TTC549 (cell line): Measurements from ENCODE around the gene PTPRG.
"Not testable (repeated sequence)": the region's sequence is repeated elsewhere in the genome, so short reads cannot be mapped to it uniquely, and the experiment has no call there.

Experiments used
- FAIRE-seq: peaks from 2 replicates; lab custom pipeline; 2012; peaks lifted over from hg19 to GRCh38; lab: Jason Lieb, UNC

PTPRG gene

DNA sequence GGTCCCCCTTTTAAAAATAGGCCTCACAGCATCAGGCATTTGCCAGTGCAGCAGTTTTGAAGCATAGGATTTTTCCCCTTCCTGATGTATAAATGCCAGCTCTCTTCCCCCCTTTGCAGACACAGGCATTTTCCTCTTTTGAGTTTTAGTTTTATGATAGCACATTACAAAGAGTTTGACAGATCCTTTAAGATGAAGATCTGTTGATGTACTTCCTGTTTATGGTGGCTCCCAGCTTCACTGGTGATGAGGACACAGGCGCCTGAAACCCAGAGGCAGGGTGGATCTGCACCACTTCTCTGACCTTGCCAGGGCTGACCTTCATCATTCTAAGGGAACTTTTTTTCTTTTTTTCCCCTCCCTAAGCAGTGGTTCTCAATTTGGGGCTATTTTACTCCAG, 243.4 kb downstream of the PTPRG start:
- FAIRE-seq: no peak

DNA sequence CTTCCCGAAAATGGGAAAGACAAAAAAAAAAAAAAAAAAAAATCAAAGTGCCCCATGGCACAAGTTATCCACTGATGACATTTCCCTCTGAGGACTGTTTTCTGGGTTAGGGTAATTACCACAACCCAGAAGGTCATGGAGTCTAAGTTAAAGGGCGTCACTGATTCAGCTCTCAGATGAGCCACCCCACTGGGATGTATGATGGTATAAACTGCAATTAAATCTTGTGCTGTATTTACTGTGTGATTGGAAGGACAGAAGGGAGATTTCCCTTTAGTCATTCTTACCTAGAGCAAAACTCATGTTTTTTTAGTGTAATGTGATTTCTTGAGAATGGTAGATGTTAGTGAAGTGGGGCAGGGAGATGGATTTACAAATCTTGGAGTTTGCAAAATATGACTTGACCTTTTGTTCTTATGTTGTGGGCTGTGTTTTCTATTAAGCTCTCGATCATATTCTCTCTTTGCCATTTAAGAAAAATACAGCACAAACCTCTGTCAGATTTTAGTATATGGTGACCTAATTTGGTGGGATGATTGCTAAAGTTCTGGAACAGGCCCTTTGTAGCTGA, 244.2 kb downstream of the PTPRG start:
- FAIRE-seq: no peak

- FAIRE-seq: no peak
Measured at GRCh38 chr3:61806810-61807209, 245.4 kb downstream of the PTPRG start.

- FAIRE-seq: no peak
Measured at GRCh38 chr3:61807865-61808276, 246.5 kb downstream of the PTPRG start.

DNA sequence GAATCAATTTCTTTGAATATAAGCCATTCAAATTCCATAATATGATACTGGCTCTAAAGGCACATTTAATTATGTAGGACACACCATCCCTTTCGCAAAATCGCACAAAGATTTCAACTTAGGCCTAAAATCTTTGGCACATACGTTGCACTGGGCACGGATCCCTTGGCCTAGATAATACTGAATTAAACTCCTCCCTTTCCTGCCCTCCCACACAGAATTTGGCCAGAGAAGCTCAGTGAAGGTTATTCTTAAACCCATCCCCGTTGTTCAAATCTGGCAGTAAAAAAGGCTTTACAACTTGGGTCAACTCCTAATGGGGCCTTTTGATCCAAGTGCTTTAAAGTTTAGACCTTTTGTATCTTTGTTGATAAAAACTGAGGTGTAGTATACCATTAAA, 247.2 kb downstream of the PTPRG start:
- FAIRE-seq: no peak

- FAIRE-seq: no peak
Measured at GRCh38 chr3:61808999-61809398, 247.6 kb downstream of the PTPRG start.

- FAIRE-seq: no peak
Measured at GRCh38 chr3:61809879-61810278, 248.5 kb downstream of the PTPRG start.

DNA sequence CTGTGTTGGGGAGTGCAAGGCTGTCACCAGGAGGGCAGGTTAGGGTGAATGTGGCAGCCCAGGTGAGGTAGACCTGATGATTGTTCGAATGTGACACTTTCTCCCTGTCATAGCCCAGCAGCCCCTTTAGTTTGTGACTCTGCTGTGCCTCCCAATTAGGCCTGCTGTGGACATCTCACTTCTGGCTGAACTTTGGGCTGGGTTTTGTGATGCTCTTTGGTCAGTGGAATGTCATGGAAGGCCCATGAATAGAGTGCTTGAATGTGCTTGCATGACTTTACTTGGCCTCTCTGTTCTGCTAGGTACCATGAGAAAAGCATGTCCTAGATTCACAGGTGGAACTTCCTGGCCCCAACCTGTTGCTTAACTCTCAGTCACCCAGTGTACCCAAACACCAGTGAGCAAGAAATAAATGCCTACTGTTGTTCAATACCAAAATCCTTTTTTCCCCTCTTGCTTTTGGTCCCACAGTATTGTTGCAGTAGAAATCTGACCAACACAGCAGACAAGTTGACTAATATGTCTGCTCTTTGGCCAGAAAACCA, 249.7 kb downstream of the PTPRG start:
- no peak for FAIRE-seq

DNA sequence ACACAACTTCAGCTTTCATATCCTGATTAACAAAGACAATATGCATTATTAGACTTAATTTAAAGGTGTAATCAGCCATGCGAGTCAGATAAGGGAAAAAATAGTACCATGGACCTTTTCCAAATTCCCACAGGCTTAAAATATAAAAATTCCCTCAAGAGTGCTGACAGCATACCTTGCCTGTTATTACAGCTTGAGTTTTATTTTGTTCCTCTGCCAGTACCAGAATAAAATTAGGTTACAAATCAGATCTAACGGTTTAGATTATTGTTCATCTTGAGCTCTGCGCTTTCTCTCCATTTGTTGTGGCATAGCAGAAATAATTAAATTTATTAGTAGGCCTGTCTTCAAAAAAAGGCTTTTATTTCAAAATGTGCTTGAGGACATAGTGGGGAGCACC, 250.3 kb downstream of the PTPRG start:
- FAIRE-seq: no peak

DNA sequence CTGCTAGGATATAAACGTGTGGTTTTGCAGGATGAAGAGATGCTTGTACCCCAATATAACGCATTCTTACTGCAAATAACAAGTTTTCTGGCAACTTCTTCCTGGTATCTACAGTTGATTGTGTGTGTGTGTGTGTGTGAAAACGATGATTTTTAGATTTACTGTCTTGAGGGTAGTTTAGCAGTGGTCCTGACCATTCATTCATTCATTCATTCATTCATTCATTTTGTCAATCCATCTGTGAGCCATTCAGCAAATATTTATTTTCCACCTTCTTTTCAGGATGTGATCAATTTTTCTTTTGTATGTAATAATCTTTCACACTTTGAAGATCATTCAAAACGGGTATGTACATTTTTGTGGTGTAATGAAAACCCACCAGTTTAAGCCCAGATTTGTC, 250.7 kb downstream of the PTPRG start:
- FAIRE-seq: no peak

DNA sequence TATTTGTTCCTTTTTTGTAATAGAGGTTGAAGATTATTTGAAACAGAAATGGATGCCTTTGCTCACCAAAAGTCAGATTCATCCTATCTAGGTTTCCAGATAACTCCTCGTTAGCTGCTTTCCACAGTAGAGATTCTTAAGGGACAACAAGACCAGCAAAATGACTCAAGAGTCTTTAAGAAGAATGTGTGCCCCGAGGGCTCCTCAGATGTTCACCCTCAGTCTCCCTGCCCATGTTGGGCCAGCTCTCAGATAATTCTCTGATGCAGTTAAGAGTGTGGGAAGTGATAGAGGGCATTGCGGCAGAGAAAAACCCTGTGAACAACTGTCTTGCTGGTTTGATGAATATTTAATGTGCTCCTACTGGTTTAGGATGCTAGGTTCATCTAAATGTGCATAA, 251.1 kb downstream of the PTPRG start:
- FAIRE-seq: no peak

GRCh38 chr3:61813636-61814035, 252.3 kb downstream of the PTPRG start:
- FAIRE-seq: no peak

GRCh38 chr3:61814674-61815073, 253.3 kb downstream of the PTPRG start:
- no peak for FAIRE-seq

- not testable (repeated sequence) for FAIRE-seq
Measured at GRCh38 chr3:61816304-61816703, 254.9 kb downstream of the PTPRG start.

GRCh38 chr3:61819861-61820260, 258.5 kb downstream of the PTPRG start:
- no peak for FAIRE-seq

DNA sequence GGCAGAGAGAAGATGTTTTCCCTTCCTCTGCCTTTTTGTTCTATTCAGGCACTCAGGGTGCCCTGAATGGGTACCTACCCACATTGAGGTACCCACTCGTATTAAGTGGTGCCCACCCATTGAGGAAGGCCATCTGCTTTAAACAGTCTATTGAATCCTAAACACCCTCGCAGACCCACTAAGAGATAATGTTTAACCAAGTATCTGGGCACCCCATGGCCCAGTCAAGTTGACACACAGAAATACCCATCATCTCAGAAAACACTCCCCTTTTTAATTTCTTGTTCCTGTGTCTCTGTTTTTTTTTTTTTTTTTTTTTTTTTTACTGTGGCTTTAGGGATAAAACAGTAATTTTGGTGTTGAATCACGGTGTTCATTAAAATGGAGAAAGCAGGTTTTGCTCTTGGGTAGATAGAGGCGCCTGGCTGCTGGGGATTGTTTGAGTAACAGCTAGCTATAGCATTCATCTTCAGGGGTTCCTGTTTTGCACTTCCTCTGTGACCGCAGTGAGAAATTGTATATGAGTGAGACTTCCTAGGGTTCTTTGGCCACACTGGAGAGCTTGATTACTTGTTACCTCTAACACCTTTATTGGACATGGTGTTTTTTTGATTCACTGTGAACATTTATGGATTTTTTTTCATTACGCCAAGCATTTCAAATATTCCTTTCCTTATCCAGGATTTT, 259.1 kb downstream of the PTPRG start:
- no peak for FAIRE-seq

- no peak for FAIRE-seq
Measured at GRCh38 chr3:61821823-61822251, 260.5 kb downstream of the PTPRG start.

GRCh38 chr3:61822588-61822987, 261.2 kb downstream of the PTPRG start:
- FAIRE-seq: no peak

GRCh38 chr3:61824553-61825135, 263.3 kb downstream of the PTPRG start:
- FAIRE-seq: no peak

GRCh38 chr3:61826161-61826560, 264.8 kb downstream of the PTPRG start:
- FAIRE-seq: no peak

DNA sequence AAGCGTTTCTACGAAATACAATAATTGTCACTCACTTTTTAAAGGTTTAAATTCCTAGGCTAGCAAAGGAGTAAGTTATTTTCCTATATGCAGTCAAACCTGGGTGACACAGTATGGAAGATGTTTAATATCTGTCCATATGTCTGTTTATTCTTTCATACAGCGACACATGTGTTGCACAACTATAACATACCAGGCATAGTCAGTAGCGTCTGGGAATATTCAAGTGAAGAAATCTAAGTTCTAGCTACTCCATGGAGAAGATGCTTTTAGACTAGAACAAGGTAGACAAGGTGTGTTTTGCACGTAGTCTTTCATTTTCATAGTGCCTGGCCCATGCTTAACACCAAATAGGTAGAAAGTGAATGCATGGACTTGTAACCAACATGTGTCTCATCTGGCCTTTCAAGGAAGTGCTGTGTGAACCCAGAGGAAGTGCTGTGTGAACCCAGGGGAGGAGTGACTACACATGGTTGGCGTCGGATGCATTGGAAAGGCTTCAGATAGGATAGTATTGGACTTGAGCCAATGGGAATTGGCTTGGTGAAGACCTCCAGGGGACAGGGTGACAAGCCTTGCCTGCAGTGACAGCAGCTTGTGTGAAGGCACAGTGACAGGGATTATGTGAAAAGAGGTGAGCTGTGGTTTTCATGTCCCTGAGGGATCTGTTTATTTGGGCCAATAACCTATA, 267.0 kb downstream of the PTPRG start:
- no peak for FAIRE-seq

GRCh38 chr3:61828880-61829721, 267.7 kb downstream of the PTPRG start:
- FAIRE-seq: no peak
